Keratinocyte (primary cell): ENCODE results near the gene GATA2. TPM values are rescaled to one million over a fixed set of nuclear protein-coding genes. Genes with fewer than 3 reads are reported as not detected.
A peak's percentile ranks its signal among the peaks of the same experiment; 100 is the strongest.

Experiments
- DNase-seq: peaks from one replicate; pipeline ENCODE4 v3.0.0-alpha.2; 2011; ENCODE audit warnings: low read depth, missing footprints, low spot score
- FAIRE-seq: peaks from 2 replicates; lab custom pipeline; 2011; peaks lifted over from hg19 to GRCh38; lab: Jason Lieb, UNC
- H2AFZ ChIP-seq: 2 replicates; pipeline ENCODE4 v1.6.0; 2012; ENCODE audit warnings: low read length, control low read depth, inconsistent platforms; ENCODE audit not compliant: control insufficient read depth
- H3K27ac ChIP-seq: 2 replicates; pipeline ENCODE4 v1.5.1; 2011; ENCODE audit warnings: low read length; ENCODE audit not compliant: control insufficient read depth, insufficient read depth
- H3K27me3 ChIP-seq: 3 replicates; pipeline ENCODE4 v1.6.0; 2011; ENCODE audit warnings: low read length; ENCODE audit not compliant: control insufficient read depth, insufficient read depth; ENCODE audit errors: extremely low read depth
- H3K36me3 ChIP-seq, 2 experiments: 2 replicates in 1 of 2; 3 replicates in 1 of 2; pipeline ENCODE4 v1.5.1; 2011; ENCODE audit warnings: low read length in 2 of 2, mild to moderate bottlenecking in 1 of 2; ENCODE audit not compliant: control insufficient read depth in 2 of 2, insufficient read depth in 2 of 2; ENCODE audit errors: extremely low read depth in 1 of 2
- H3K4me1 ChIP-seq: 3 replicates; pipeline ENCODE4 v1.5.1; 2011; ENCODE audit warnings: low read length; ENCODE audit not compliant: control insufficient read depth, insufficient read depth; ENCODE audit errors: extremely low read depth
- H3K4me2 ChIP-seq: 3 replicates; pipeline ENCODE4 v1.6.0; 2011; ENCODE audit warnings: low read depth, low read length; ENCODE audit not compliant: control insufficient read depth, insufficient read depth; ENCODE audit errors: extremely low read depth
- H3K4me3 ChIP-seq, 3 experiments: fragments of 200-600 bp in 1 of 3; sonication (generic) in 1 of 3; 2 replicates in 2 of 3; 3 replicates in 1 of 3; pipeline ENCODE4 v1.5.1; 2011 to 2016; ENCODE audit warnings: low read length in 3 of 3, mild to moderate bottlenecking in 3 of 3, control low read depth in 2 of 3, inconsistent platforms in 1 of 3, low read depth in 1 of 3, mixed read lengths in 1 of 3, mixed run types in 1 of 3, moderate library complexity in 1 of 3; ENCODE audit not compliant: control insufficient read depth in 2 of 3, insufficient read depth in 2 of 3; ENCODE audit errors: extremely low read depth in 1 of 3
- H3K79me2 ChIP-seq: 2 replicates; pipeline ENCODE4 v1.6.0; 2012; ENCODE audit warnings: low read length; ENCODE audit not compliant: control insufficient read depth, insufficient read depth
- H3K9ac ChIP-seq: 3 replicates; pipeline ENCODE4 v1.6.0; 2011; ENCODE audit warnings: low read length; ENCODE audit not compliant: control insufficient read depth, insufficient read depth; ENCODE audit errors: extremely low read depth
- H3K9me1 ChIP-seq: 3 replicates; pipeline ENCODE4 v1.6.0; 2011; ENCODE audit warnings: low read length; ENCODE audit not compliant: control insufficient read depth, insufficient read depth; ENCODE audit errors: extremely low read depth
- H3K9me3 ChIP-seq: 2 replicates; pipeline ENCODE4 v1.5.1; 2012; ENCODE audit warnings: low read depth, low read length; ENCODE audit not compliant: control insufficient read depth
- H4K20me1 ChIP-seq: 3 replicates; pipeline ENCODE4 v1.6.0; 2011; ENCODE audit warnings: low read length; ENCODE audit not compliant: control insufficient read depth, insufficient read depth; ENCODE audit errors: extremely low read depth
- CTCF ChIP-seq, 3 experiments: IDR thresholded peaks in 1 of 3; conservative IDR thresholded peaks in 1 of 3; optimal IDR thresholded peaks in 1 of 3; 2 replicates in 2 of 3; 3 replicates in 1 of 3; pipeline versions ENCODE3 to v1.5.1; 2011; ENCODE audit warnings: low read length in 3 of 3, mild to moderate bottlenecking in 3 of 3, moderate library complexity in 2 of 3, control low read depth in 1 of 3, inconsistent platforms in 1 of 3; ENCODE audit not compliant: insufficient read depth in 2 of 3; ENCODE audit errors: extremely low read depth in 1 of 3
- EZH2 ChIP-seq: IDR thresholded peaks from one replicate; pipeline ENCODE4 v1.6.1; 2012; ENCODE audit warnings: inconsistent platforms, mild to moderate bottlenecking, low read length, moderate library complexity
- dilution Hi-C: fragments of 300-500 bp; cut with MboI; formaldehyde crosslinking; loops from one replicate; pipeline ENCODE4 v1.7.0; 2020; ENCODE audit warnings: low sequenced_read_pairs; ENCODE audit not compliant: extremely low pct_ligation_motif_present
- polyA plus RNA-seq, 5 experiments: library from polyadenylated mRNA; depleted of rRNA in 3 of 5; stranded (reverse) in 3 of 5; stranded (forward) in 1 of 5; unstranded in 1 of 5; fragments of >200 nt; gene quantifications; 1 replicate in 1 of 5; 2 replicates in 3 of 5; 3 replicates in 1 of 5; pipeline versions ENCODE4 v1.2.1 to v1.2.3, GENCODE V29; 2011 to 2012; ENCODE audit warnings: missing spikeins in 2 of 5, low read depth in 1 of 5, low replicate concordance in 1 of 5

GATA2 gene
- polyA plus RNA-seq, 1 donor (not counting 4 experiments of a cell fraction or from before 2014, with no cell fraction given), result not detected

GRCh38 chr3:128515967-128516366 lies 23.0 kb upstream of the GATA2 start:
- H3K4me2 ChIP-seq, result peak overlapping the region; percentile 34
- no peaks in the 10 kb centered on the region for H3K36me3 ChIP-seq
- peaks cover 10% of the 10 kb centered on the region for H3K27me3 ChIP-seq
- H3K4me3 ChIP-seq, result no peak overlapping the region
- H3K79me2 ChIP-seq, result no peaks in the 10 kb centered on the region
- no peaks in the 10 kb centered on the region for H3K9me3 ChIP-seq
- no peak for DNase-seq
- no peak for TF ChIP-seq EZH2
- TF ChIP-seq CTCF (optimal IDR thresholded peaks at IDR 0.05 in 1 of 3, IDR thresholded peaks at IDR 0.05 in 1 of 3, conservative IDR thresholded peaks at IDR 0.05 in 1 of 3; ENCODE audit: extremely low read depth in 1 of 3, insufficient read depth in 2 of 3, low read length in 3 of 3), result no peak
- H3K9ac ChIP-seq, result no peak overlapping the region
- H3K9me1 ChIP-seq, result no peaks in the 10 kb centered on the region
- no peak for FAIRE-seq
- dilution Hi-C loops, result no loop called here
- H4K20me1 ChIP-seq, result no peaks in the 10 kb centered on the region
- H3K27ac ChIP-seq, result no peak overlapping the region
- H2AFZ ChIP-seq, result no peak overlapping the region
- peaks cover 5% of the 10 kb centered on the region for H3K4me1 ChIP-seq

GRCh38 chr3:128508852-128509251 lies 15.9 kb upstream of the GATA2 start:
- H3K9me3 ChIP-seq, result no peaks in the 10 kb centered on the region
- H4K20me1 ChIP-seq, result no peaks in the 10 kb centered on the region
- FAIRE-seq (no peak), DNase-seq (no peak)
- H3K36me3 ChIP-seq, result no peaks in the 10 kb centered on the region
- no peak overlapping the region for H3K4me2 ChIP-seq
- no peaks in the 10 kb centered on the region for H3K4me1 ChIP-seq
- H3K27me3 ChIP-seq, result peaks cover 10% of the 10 kb centered on the region
- dilution Hi-C loops, result no loop called here
- H3K79me2 ChIP-seq, result no peaks in the 10 kb centered on the region
- H2AFZ ChIP-seq, result no peak overlapping the region
- no peak overlapping the region for H3K4me3 ChIP-seq
- TF ChIP-seq EZH2 (no peak), CTCF (optimal IDR thresholded peaks at IDR 0.05 in 1 of 3, IDR thresholded peaks at IDR 0.05 in 1 of 3, conservative IDR thresholded peaks at IDR 0.05 in 1 of 3; ENCODE audit: extremely low read depth in 1 of 3, insufficient read depth in 2 of 3, low read length in 3 of 3) (no peak)
- H3K9me1 ChIP-seq, result no peaks in the 10 kb centered on the region
- H3K27ac ChIP-seq, result no peak overlapping the region
- H3K9ac ChIP-seq, result no peak overlapping the region
